ENCODE measurements around the gene RARS1.

GRCh38 chr5:168553377-168554130 lies 67.3 kb downstream of the RARS1 start:
- TF ChIP-seq CTCF (IDR thresholded peaks at IDR 0.05; ENCODE audit: insufficient read depth, low read length) (no peak), POLR2AphosphoS5 (IDR thresholded peaks at IDR 0.05; ENCODE audit: low read depth) (no peak), REST (IDR thresholded peaks at IDR 0.05; ENCODE audit: insufficient replicate concordance, low read depth) (no peak)
